ENCODE measurements around the gene SERPINA5.
A peak's percentile ranks its signal among the peaks of the same experiment; 100 is the strongest.

SERPINA5 gene

GRCh38 chr14:94548999-94549985, 31.9 kb upstream of the SERPINA5 start:
- peak; percentile 23 for DNase-seq (ENCODE audit: low read depth)

- DNase-seq (ENCODE audit: low read depth), result no peak
Observed at GRCh38 chr14:94550041-94550440, 31.2 kb upstream of the SERPINA5 start.

DNA sequence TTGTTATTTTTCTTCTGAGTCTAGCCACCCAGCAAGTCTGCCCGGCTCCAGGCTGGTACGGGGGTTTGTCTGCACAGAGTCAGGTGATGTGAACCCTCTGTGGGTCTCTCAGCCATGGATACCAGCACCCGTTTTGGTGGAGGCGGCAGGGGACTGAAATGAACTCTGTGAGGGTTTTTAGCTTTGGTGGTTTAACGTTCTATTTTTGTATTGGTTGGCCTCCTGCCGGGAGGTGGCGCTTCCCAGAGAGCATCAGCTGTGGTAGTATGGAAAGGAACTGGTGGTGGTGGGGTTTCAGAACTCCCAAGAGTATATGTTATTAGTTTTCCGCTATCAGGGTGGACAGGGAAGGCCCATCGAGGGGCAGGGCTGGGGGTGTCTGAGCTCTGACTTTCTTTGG, 25.2 kb upstream of the SERPINA5 start:
- DNase-seq (ENCODE audit: low read depth), result no peak

DNA sequence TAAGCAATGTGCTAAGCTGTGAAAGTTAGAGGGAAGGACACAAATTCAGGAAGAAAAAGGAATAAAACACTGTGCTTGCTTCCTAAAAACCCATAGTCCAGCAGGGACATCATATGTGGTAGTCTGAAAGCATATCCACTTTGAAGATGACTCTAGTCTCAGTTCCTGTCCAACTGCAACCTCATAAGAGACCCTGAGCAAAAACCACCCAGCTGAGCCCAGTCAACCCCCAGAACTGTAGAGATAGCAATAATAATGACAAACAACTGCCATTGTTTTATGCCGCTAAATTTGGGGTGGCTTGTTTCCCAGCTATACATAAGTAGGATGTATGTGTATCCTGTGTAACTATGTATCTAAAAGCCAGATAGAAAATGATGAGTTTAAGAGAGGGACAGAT, 23.9 kb upstream of the SERPINA5 start:
- no peak for DNase-seq (ENCODE audit: low read depth)

DNA sequence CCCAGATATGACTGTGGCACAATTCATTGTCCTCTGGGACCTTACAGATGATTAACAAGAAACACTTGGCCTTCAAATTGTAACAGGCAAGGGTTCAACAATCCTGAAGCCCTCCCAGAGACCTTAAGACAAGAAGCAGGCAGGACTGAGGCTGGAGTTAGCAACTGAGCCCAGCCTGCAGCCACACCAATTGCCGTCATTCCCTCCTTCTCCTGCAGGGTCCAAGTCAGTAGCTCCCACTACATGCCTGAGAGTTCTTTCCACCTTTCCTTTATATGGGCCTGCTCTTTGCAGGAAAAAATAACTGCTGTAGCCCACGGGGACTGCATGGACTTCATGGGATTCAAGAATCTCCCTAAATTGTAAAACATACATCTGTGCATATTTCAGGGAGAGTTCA, 22.4 kb upstream of the SERPINA5 start:
- DNase-seq (ENCODE audit: low read depth), result no peak

DNA sequence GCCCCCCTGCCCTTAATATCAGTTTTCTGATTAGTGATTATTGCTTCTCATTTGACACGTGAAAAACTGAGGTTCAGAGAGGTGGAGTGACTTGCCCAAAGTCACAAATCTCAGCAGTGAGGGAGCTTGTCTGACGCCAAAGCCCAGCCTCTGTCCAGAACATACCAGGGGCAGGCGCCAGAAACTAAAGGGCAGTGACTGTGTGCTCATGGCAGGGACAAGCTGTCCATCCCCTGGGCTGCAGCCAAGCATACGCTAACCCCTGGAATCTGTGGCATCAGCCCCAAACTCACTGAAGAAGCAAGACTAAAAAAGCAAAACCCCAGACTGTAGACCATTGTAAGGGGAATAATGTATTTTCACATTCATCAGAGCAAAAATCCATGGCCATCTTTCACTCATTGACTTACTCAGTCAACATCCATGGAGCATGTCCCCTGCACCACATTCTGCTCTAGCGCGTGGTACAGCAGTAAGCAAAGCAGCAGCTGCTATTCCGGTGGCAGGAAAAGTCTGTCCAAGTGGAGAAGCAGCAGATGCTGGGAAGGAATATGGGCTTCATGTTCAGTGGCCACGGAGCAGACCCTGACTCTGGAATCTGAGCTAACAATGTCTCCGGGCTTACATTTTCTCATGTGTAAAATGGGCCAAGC, 21.5 kb upstream of the SERPINA5 start:
- no peak for DNase-seq (ENCODE audit: low read depth)

DNA sequence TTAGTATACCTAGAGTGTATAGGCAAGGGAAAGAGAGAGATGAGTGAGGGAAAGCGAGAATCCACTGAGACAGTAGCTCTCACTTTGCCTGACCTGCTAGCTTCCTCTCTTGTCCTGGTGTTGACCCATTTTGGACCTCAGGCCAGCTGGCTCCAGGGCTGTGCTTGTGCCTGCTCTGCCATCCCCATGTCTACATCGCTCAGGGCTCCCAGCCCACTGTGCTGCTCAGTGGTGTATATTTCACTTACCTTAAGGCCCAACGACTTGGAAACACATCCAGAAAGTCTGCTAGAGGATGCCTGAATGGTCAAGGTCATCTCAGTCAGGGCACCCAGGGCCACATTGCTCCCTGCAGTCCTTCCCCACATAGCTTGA, 20.9 kb upstream of the SERPINA5 start:
- no peak for DNase-seq (ENCODE audit: low read depth)

- no peak for DNase-seq (ENCODE audit: low read depth)
Observed at GRCh38 chr14:94560751-94561655, 20.2 kb upstream of the SERPINA5 start, which contains the start of gene SERPINA4. TSS of gene SERPINA4 (plus strand) at chr14:94561442. CDS start at chr14:94563483, 2,041 bp downstream.

DNA sequence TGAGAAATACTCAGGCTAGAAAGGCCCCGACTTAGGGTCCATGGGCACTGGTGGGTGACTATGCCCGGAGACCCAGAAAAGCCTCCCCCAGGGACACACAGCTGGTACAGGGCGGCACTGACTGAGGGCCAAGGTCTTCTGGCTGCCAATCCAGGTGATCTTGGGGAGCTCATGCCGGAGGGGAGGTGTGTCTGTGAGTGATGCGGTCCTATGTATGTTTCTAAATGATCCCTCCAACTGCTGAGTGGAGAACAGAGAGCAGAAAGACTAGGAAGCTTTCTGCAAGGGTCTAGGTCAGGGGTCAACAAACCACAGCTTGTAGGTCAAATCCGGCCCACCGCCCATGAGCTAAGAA, 19.6 kb upstream of the SERPINA5 start:
- DNase-seq (ENCODE audit: low read depth), result no peak

- no peak for DNase-seq (ENCODE audit: low read depth)
Observed at GRCh38 chr14:94562022-94562421, 19.2 kb upstream of the SERPINA5 start.

DNA sequence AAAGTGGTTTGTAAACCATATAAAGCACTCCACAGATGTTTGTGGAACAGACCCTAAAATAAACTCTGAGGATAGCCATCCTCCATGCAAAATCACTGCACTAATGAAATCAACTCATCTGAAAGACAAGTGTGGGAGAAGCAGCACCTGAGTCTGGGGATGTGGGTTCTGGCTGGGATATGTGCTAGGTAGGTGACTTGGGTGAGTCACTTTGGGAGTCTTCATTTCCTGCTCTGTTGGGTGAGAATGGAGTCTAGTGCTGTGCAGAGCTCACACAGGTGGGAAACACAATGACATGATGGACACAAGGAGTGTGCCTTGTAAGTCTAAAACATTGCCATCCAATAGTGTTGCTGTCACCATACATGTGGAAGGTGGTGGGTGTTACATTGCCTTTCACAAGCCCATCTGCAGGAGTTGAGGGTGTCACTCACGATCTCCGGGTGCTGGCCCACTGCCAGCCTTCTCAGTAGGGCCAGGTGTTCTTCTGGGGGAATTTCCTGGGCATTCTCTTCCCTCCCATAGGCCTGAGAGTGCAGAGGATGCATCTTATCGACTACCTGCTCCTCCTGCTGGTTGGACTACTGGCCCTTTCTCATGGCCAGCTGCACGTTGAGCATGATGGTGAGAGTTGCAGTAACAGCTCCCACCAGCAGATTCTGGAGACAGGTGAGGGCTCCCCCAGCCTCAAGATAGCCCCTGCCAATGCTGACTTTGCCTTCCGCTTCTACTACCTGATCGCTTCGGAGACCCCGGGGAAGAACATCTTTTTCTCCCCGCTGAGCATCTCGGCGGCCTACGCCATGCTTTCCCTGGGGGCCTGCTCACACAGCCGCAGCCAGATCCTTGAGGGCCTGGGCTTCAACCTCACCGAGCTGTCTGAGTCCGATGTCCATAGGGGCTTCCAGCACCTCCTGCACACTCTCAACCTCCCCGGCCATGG, 18.0 kb upstream of the SERPINA5 start:
- no peak for DNase-seq (ENCODE audit: low read depth)

GRCh38 chr14:94564381-94564780, 16.8 kb upstream of the SERPINA5 start:
- no peak for DNase-seq (ENCODE audit: low read depth)

GRCh38 chr14:94568186-94568585, 13.0 kb upstream of the SERPINA5 start:
- no peak for DNase-seq (ENCODE audit: low read depth)

- DNase-seq (ENCODE audit: low read depth), result no peak
Observed at GRCh38 chr14:94569381-94570001, 11.7 kb upstream of the SERPINA5 start.

GRCh38 chr14:94570002-94570400, 11.2 kb upstream of the SERPINA5 start:
- no peak for DNase-seq (ENCODE audit: low read depth)

GRCh38 chr14:94570440-94570839, 10.8 kb upstream of the SERPINA5 start:
- no peak for DNase-seq (ENCODE audit: low read depth)

DNA sequence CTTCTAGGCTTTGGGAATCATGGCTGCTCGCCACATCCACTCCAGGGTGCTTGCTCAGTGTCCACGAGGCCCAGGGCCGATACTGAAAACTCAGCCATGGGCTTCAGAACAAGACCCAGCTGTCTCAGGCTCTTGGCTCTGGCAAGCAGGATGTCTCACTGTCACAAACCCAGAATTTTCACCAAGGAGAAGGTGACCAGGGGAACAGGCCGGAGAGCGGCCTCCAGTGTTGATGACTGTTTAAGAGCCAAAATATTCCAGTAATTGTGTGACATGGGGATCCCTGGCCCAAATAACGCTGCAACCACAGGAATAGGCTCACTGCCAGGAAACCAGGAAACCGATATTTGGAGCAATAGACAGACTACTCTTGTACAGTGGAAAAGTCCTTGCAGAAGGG, 9.8 kb upstream of the SERPINA5 start:
- DNase-seq (ENCODE audit: low read depth), result no peak

DNA sequence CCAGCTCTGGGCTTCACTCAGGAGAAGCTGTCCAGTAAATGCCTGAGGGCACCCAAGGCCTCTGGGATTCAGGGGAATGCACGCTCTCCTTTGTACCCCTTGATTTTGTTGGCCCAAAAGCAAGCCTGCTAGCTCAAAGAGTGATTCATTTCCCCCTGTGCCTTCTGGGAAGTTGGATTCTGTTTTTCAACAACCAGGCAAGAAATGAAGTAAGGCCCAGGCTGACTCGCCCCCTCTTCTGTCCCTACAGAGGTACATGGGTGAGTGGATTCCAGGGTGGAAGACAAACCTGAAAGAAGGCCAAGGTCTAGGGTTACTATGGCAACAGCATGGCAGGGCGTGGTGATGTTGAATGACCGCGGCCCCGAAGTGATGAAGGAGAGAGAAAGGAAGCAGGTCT, 9.3 kb upstream of the SERPINA5 start:
- no peak for DNase-seq (ENCODE audit: low read depth)

DNA sequence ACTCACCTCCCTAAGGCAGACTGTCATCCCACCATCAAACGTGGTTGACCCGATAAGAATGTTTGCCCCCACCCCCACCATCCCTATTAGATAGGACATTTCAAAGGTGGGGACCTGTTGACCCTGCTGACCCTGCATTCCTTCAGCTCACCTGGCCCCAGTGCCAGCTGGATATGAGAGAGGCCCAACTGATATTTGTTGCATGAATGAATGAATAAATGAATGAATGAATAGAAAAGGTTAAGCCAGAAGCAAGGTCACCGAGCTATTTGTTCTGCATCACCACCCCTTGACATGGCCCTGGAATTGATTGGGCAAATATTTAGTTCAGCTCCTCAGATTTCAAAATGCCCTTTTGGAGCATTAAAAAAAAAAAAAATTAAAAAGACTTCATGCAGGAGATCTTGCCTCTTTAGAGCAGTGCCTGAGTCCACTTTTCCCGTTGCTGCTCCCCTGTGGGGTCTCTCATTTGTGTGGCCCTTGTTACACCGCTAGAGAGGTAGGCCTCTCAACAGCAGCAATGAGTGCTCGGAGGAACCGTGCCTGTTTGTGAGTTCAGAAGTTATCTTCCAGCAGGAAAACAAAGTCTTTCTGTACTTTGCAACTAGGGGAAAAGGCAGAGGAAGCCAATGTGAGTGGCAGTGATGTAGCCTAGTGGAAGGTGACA, 8.5 kb upstream of the SERPINA5 start:
- no peak for DNase-seq (ENCODE audit: low read depth)

Measured in stimulated activated CD8-positive, alpha-beta memory T cell treated with anti-CD3 and anti-CD28 coated beads, Interleukin-12 subunit alpha, Interleukin-12 subunit beta, amount 100 ng/mL, for 1 hour (primary cell).